ENCODE data around the gene USP25. TPM values are rescaled to one million over a fixed set of nuclear protein-coding genes. Genes with fewer than 3 reads are reported as not detected.

USP25 gene
- total RNA-seq, 1 experiment from 2014 or later = 33.6 TPM

- no peaks in the 10 kb centered on the region for H3K4me1 ChIP-seq (ENCODE audit: control insufficient read depth in 1 of 2, insufficient read depth in 2 of 2, low read length in 2 of 2)
- DNase-seq (ENCODE audit: low read depth, low spot score) (no peak), ATAC-seq (no peak)
- H3K9me2 ChIP-seq (ENCODE audit: insufficient read depth) = no peaks in the 10 kb centered on the region
- no peak overlapping the region for H3K9ac ChIP-seq (ENCODE audit: low read length)
- TF ChIP-seq YY1 (IDR thresholded peaks at IDR 0.05; ENCODE audit: extremely low read depth, insufficient replicate concordance, low read depth, low read length) (no peak), SIN3A (IDR thresholded peaks at IDR 0.05; ENCODE audit: low read depth) (no peak), JUND (IDR thresholded peaks at IDR 0.05) (no peak), EZH2phosphoT487 (IDR thresholded peaks at IDR 0.05; ENCODE audit: borderline replicate concordance) (no peak), EGR1 (IDR thresholded peaks at IDR 0.05; ENCODE audit: low read depth) (no peak), FOSL1 (IDR thresholded peaks at IDR 0.05; ENCODE audit: low read depth) (no peak)
- TF ChIP-seq, protein P1, sequence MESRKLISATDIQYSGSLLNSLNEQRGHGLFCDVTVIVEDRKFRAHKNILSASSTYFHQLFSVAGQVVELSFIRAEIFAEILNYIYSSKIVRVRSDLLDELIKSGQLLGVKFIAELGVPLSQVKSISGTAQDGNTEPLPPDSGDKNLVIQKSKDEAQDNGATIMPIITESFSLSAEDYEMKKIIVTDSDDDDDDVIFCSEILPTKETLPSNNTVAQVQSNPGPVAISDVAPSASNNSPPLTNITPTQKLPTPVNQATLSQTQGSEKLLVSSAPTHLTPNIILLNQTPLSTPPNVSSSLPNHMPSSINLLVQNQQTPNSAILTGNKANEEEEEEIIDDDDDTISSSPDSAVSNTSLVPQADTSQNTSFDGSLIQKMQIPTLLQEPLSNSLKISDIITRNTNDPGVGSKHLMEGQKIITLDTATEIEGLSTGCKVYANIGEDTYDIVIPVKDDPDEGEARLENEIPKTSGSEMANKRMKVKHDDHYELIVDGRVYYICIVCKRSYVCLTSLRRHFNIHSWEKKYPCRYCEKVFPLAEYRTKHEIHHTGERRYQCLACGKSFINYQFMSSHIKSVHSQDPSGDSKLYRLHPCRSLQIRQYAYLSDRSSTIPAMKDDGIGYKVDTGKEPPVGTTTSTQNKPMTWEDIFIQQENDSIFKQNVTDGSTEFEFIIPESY (IDR thresholded peaks at IDR 0.05; ENCODE audit: extremely low read depth, insufficient replicate concordance, low read length) = no peak
- no peaks in the 10 kb centered on the region for H4K20me1 ChIP-seq (ENCODE audit: insufficient read depth)
- no peaks in the 10 kb centered on the region; the same call in 1 of the 2 replicates for H3K79me2 ChIP-seq (ENCODE audit: insufficient read depth, low read length)
- H3K4me2 ChIP-seq (ENCODE audit: low read length) = no peak overlapping the region
- peaks cover 7 to 8% of the 10 kb centered on the region in 2 experiments; a peak in 3 of 4 replicates for H3K36me3 ChIP-seq (ENCODE audit: control insufficient read depth in 1 of 2, insufficient read depth in 2 of 2, low read length in 2 of 2)
- ChIA-PET CTCF (no interaction called here), POLR2A (no interaction called here), RAD21 (ENCODE audit: low non-redundant PET in 1 of 2, low total read pairs in 2 of 2, uncharacterized antibody in 2 of 2, unreplicated experiment in 2 of 2) (no interaction called here)
- no peak overlapping the region for H3K4me3 ChIP-seq (replicated peaks in 1 of 2; ENCODE audit: low read depth in 1 of 2, low read length in 2 of 2)
- no peak overlapping the region for H2AFZ ChIP-seq (ENCODE audit: low read depth, low read length, poor library complexity, severe bottlenecking)
- no peak overlapping the region for H3K27ac ChIP-seq (ENCODE audit: low read depth, low read length)
- H3K9me3 ChIP-seq (ENCODE audit: control insufficient read depth in 1 of 2, insufficient read depth in 1 of 2, low read depth in 1 of 2, low read length in 2 of 2) = no peaks in the 10 kb centered on the region
- intact Hi-C loops (cut with micrococcal nuclease) = loop anchor here (10.0 kb wide), 1 partner anchor 92 kb away; no protein-coding TSS in a partner anchor
- no TSS peak for BruUV-seq (replicated peaks)
- H3K27me3 ChIP-seq (ENCODE audit: insufficient read depth, low read length) = no peaks in the 10 kb centered on the region
These were observed 97.3 kb downstream of the USP25 start for GRCh38 chr21:15826908-15827601.

DNA sequence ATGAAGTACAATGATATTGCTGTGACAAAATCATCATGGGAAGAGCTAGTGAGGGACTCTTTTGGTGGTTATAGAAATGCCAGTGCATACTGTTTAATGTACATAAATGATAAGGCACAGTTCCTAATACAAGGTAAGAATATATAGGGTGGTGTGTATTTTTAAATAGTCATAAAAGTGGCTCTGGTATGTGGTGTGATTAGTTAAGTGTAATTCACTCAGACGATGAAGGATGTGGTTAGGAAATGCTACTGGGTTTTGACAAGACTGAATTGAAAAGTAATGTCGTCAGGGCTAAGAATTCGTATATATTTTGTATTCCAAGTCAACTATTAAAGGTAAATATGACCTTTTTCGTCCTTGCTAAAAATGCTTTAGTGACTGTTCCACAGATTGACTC, 101.7 kb downstream of the USP25 start:
- Histone ChIP-seq H3K27me3 (ENCODE audit: insufficient read depth, low read length) (no peaks in the 10 kb centered on the region), H3K9me2 (ENCODE audit: insufficient read depth) (no peaks in the 10 kb centered on the region), H3K4me2 (ENCODE audit: low read length) (no peak overlapping the region), H3K9ac (ENCODE audit: low read length) (no peak overlapping the region), H3K4me3 (replicated peaks in 1 of 2; ENCODE audit: low read depth in 1 of 2, low read length in 2 of 2) (no peak overlapping the region), H4K20me1 (ENCODE audit: insufficient read depth) (no peaks in the 10 kb centered on the region), H3K9me3 (ENCODE audit: control insufficient read depth in 1 of 2, insufficient read depth in 1 of 2, low read depth in 1 of 2, low read length in 2 of 2) (no peaks in the 10 kb centered on the region), H2AFZ (ENCODE audit: low read depth, low read length, poor library complexity, severe bottlenecking) (no peak overlapping the region), H3K27ac (ENCODE audit: low read depth, low read length) (no peak overlapping the region), H3K79me2 (ENCODE audit: insufficient read depth, low read length) (peaks cover 6% of the 10 kb centered on the region), H3K4me1 (ENCODE audit: control insufficient read depth in 1 of 2, insufficient read depth in 2 of 2, low read length in 2 of 2) (no peaks in the 10 kb centered on the region), H3K36me3 (ENCODE audit: control insufficient read depth in 1 of 2, insufficient read depth in 2 of 2, low read length in 2 of 2) (peaks cover 7 to 11% of the 10 kb centered on the region in 2 experiments)
- no TSS peak for BruUV-seq (replicated peaks)
- intact Hi-C loops (cut with micrococcal nuclease) = no loop called here
- ATAC-seq = no peak
- CTCF ChIA-PET = no interaction called here
- POLR2A ChIA-PET = no interaction called here
- no peak for DNase-seq (ENCODE audit: low read depth, low spot score)
- RAD21 ChIA-PET (ENCODE audit: low non-redundant PET in 1 of 2, low total read pairs in 2 of 2, uncharacterized antibody in 2 of 2, unreplicated experiment in 2 of 2) = no interaction called here
- TF ChIP-seq REST (IDR thresholded peaks at IDR 0.05; ENCODE audit: low read depth) (no peak), SP1 (IDR thresholded peaks at IDR 0.05; ENCODE audit: low read depth) (no peak), ZNF274 (IDR thresholded peaks at IDR 0.05; ENCODE audit: low read depth, low read length) (no peak), FOSL1 (IDR thresholded peaks at IDR 0.05; ENCODE audit: low read depth) (no peak), EZH2 (IDR thresholded peaks at IDR 0.05) (no peak), CEBPB (IDR thresholded peaks at IDR 0.05; ENCODE audit: low read depth) (no peak), ELF1 (IDR thresholded peaks at IDR 0.05; ENCODE audit: borderline replicate concordance, low read depth) (no peak), CBX3 (IDR thresholded peaks at IDR 0.05; ENCODE audit: low read depth) (no peak)
- TF ChIP-seq, protein P2, sequence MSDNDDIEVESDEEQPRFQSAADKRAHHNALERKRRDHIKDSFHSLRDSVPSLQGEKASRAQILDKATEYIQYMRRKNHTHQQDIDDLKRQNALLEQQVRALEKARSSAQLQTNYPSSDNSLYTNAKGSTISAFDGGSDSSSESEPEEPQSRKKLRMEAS (IDR thresholded peaks at IDR 0.05) = no peak
- TF ChIP-seq, protein P3, sequence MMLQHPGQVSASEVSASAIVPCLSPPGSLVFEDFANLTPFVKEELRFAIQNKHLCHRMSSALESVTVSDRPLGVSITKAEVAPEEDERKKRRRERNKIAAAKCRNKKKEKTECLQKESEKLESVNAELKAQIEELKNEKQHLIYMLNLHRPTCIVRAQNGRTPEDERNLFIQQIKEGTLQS (IDR thresholded peaks at IDR 0.05) = no peak
